ENCODE results near the gene ERN1. TPM values are rescaled to one million over a fixed set of nuclear protein-coding genes. Genes with fewer than 3 reads are reported as not detected.

The ERN1 gene
- total RNA-seq, 2 donors from 2014 or later, result 9.0 to 13.7 TPM

DNA sequence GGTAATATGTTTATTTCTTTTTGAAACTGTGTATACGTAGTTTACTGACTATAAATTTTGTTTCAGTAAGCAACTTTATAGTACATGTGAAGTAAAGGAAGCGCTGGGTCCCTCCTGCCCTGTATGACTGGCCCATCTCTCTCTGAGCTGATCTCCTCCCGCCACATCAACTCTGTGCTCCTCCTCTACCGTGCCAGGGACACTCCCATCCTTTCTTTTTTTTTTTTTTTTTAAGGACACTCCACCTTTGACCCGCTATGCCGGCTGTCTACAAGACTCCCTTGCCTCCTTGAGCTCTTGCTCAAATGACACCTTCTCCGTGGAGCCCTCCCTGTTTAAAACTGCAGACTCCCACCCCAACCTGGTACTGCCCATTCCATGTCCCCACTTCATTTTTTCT, 35.5 kb downstream of the ERN1 start:
- TF ChIP-seq, protein P1, sequence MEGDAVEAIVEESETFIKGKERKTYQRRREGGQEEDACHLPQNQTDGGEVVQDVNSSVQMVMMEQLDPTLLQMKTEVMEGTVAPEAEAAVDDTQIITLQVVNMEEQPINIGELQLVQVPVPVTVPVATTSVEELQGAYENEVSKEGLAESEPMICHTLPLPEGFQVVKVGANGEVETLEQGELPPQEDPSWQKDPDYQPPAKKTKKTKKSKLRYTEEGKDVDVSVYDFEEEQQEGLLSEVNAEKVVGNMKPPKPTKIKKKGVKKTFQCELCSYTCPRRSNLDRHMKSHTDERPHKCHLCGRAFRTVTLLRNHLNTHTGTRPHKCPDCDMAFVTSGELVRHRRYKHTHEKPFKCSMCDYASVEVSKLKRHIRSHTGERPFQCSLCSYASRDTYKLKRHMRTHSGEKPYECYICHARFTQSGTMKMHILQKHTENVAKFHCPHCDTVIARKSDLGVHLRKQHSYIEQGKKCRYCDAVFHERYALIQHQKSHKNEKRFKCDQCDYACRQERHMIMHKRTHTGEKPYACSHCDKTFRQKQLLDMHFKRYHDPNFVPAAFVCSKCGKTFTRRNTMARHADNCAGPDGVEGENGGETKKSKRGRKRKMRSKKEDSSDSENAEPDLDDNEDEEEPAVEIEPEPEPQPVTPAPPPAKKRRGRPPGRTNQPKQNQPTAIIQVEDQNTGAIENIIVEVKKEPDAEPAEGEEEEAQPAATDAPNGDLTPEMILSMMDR (conservative IDR thresholded peaks at IDR 0.05), result no peak
- no peaks in the 10 kb centered on the region for H3K4me1 ChIP-seq (ENCODE audit: control insufficient read depth, insufficient read depth, low read length)
- Mint-ChIP-seq H3K4me3 (no peak overlapping the region), H3K27ac (no peak overlapping the region), H3K36me3 (ENCODE audit: low read depth) (peaks cover 25% of the 10 kb centered on the region), H3K9me3 (no peaks in the 10 kb centered on the region), H3K4me1 (peaks cover 8% of the 10 kb centered on the region), H3K27me3 (ENCODE audit: insufficient read depth) (no peaks in the 10 kb centered on the region)
- H3K27me3 ChIP-seq (ENCODE audit: control insufficient read depth, insufficient read depth, low read length, poor library complexity, severe bottlenecking), result no peaks in the 10 kb centered on the region
- 92 to 93% methylated on average over 3 to 7 of the region's 7 CpGs for WGBS, 2 experiments (ENCODE audit: insufficient coverage in 1 of 2, insufficient read length in 1 of 2)
- no peaks in the 10 kb centered on the region for H3K36me3 ChIP-seq (ENCODE audit: control insufficient read depth, insufficient read depth, low read length)
- no peak for DNase-seq
- H3K9ac ChIP-seq (ENCODE audit: extremely low read depth, low read length, poor library complexity, severe bottlenecking), result no peak overlapping the region
- no peak overlapping the region for H3K27ac ChIP-seq (ENCODE audit: low read depth, low read length)
- no peaks in the 10 kb centered on the region for H3K9me3 ChIP-seq (ENCODE audit: control insufficient read depth, low read length)
- no peak overlapping the region for H3K4me3 ChIP-seq (ENCODE audit: low read length)

DNA sequence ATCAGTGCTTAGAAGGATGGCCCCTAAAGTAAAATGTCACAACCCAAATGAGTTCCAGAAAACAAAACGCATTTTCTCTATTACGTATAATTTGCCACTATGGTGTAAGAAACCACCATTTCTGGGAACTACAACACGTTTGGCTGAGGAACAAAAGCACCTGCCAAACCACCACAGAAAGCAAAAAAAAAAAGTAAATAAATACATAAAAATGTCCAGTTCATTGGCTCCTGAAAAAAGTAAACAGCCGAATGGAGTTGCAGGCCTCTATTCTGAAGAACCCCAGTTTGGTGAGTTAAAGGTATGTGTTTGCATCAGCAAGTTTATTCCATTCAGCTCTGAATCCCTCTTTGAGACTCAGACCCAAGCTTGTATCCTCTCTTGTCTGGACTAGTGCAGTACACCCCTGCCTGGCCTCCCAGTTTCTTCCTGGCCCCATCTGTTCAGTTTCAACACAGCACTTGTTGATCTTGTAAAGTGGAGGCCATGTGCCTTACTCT, 36.9 kb downstream of the ERN1 start:
- Histone ChIP-seq H3K9ac (ENCODE audit: extremely low read depth, low read length, poor library complexity, severe bottlenecking) (no peak overlapping the region), H3K36me3 (ENCODE audit: control insufficient read depth, insufficient read depth, low read length) (no peaks in the 10 kb centered on the region), H3K27me3 (ENCODE audit: control insufficient read depth, insufficient read depth, low read length, poor library complexity, severe bottlenecking) (no peaks in the 10 kb centered on the region), H3K9me3 (ENCODE audit: control insufficient read depth, low read length) (no peaks in the 10 kb centered on the region), H3K27ac (ENCODE audit: low read depth, low read length) (no peak overlapping the region), H3K4me1 (ENCODE audit: control insufficient read depth, insufficient read depth, low read length) (no peaks in the 10 kb centered on the region), H3K4me3 (ENCODE audit: low read length) (no peak overlapping the region)
- no peaks in the 10 kb centered on the region for H3K9me3 Mint-ChIP-seq
- H3K4me1 Mint-ChIP-seq, result peaks cover 10% of the 10 kb centered on the region
- WGBS, 2 experiments (ENCODE audit: insufficient coverage in 1 of 2, insufficient read length in 1 of 2), result 93 to 100% methylated on average over 2 to 4 of the region's 4 CpGs
- no peaks in the 10 kb centered on the region for H3K27me3 Mint-ChIP-seq (ENCODE audit: insufficient read depth)
- no peak for DNase-seq
- no peak overlapping the region for H3K27ac Mint-ChIP-seq
- no peak overlapping the region for H3K4me3 Mint-ChIP-seq
- peaks cover 25% of the 10 kb centered on the region for H3K36me3 Mint-ChIP-seq (ENCODE audit: low read depth)
- TF ChIP-seq, protein P1 (conservative IDR thresholded peaks at IDR 0.05), result no peak

DNA sequence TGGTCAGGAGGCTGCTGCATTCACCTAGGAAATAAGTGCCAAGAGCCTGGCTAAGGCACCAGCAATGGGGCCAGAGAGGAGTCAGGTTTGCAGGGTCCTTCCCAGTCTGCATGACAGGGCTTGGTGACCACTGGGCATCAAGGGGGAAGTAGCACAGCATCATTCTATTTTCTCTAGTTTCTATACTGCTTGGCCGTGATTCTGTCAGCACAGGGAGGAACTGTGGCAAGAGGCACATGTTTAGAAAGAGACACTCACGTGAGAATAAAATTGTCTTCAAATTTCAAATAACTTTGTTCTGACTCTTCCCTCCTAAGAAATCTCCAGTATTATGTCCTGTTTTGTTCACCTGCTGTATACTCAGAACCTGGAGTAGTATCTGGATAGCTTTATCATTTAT, 37.8 kb downstream of the ERN1 start:
- Histone ChIP-seq H3K9me3 (ENCODE audit: control insufficient read depth, low read length) (no peaks in the 10 kb centered on the region), H3K27ac (ENCODE audit: low read depth, low read length) (no peak overlapping the region), H3K9ac (ENCODE audit: extremely low read depth, low read length, poor library complexity, severe bottlenecking) (no peak overlapping the region), H3K27me3 (ENCODE audit: control insufficient read depth, insufficient read depth, low read length, poor library complexity, severe bottlenecking) (no peaks in the 10 kb centered on the region), H3K4me3 (ENCODE audit: low read length) (no peak overlapping the region), H3K4me1 (ENCODE audit: control insufficient read depth, insufficient read depth, low read length) (no peaks in the 10 kb centered on the region), H3K36me3 (ENCODE audit: control insufficient read depth, insufficient read depth, low read length) (no peaks in the 10 kb centered on the region)
- no peaks in the 10 kb centered on the region for H3K9me3 Mint-ChIP-seq
- no peak overlapping the region for H3K27ac Mint-ChIP-seq
- no peak for DNase-seq
- no peak overlapping the region for H3K4me3 Mint-ChIP-seq
- TF ChIP-seq, protein P1 (conservative IDR thresholded peaks at IDR 0.05), result no peak
- WGBS, 2 experiments (ENCODE audit: insufficient coverage in 1 of 2, insufficient read length in 1 of 2), result 92 to 100% methylated on average over 2 of the region's 2 CpGs
- H3K36me3 Mint-ChIP-seq (ENCODE audit: low read depth), result peaks cover 19% of the 10 kb centered on the region
- H3K27me3 Mint-ChIP-seq (ENCODE audit: insufficient read depth), result no peaks in the 10 kb centered on the region
- peaks cover 12% of the 10 kb centered on the region for H3K4me1 Mint-ChIP-seq
